GM10266 (cell line): ENCODE data around the gene HTRA2.
A peak's percentile ranks its signal among the peaks of the same experiment; 100 is the strongest.

ENCODE experiments used
- DNase-seq: peaks from one replicate; pipeline ENCODE4 v3.0.0; 2012; ENCODE audit errors: extremely low spot score
- TF ChIP-seq, protein P1 (sequence below): IDR thresholded peaks from 2 replicates; pipeline ENCODE4 v1.5.1; 2012; ENCODE audit warnings: mild to moderate bottlenecking, low read depth; ENCODE audit not compliant: control insufficient read depth, insufficient read depth; ENCODE audit errors: missing control alignments

HTRA2 gene

GRCh38 chr2:74507145-74507925 is 22.4 kb upstream of the HTRA2 start, which contains the start of gene PCGF1:
TSS of gene PCGF1 (minus strand) at chr2:74507695. CDS start at chr2:74507668, 27 bp downstream.
- TF ChIP-seq, protein P1, sequence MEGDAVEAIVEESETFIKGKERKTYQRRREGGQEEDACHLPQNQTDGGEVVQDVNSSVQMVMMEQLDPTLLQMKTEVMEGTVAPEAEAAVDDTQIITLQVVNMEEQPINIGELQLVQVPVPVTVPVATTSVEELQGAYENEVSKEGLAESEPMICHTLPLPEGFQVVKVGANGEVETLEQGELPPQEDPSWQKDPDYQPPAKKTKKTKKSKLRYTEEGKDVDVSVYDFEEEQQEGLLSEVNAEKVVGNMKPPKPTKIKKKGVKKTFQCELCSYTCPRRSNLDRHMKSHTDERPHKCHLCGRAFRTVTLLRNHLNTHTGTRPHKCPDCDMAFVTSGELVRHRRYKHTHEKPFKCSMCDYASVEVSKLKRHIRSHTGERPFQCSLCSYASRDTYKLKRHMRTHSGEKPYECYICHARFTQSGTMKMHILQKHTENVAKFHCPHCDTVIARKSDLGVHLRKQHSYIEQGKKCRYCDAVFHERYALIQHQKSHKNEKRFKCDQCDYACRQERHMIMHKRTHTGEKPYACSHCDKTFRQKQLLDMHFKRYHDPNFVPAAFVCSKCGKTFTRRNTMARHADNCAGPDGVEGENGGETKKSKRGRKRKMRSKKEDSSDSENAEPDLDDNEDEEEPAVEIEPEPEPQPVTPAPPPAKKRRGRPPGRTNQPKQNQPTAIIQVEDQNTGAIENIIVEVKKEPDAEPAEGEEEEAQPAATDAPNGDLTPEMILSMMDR, result peak; percentile 61
- peak; percentile 98 for DNase-seq

GRCh38 chr2:74507926-74508520 is 21.7 kb upstream of the HTRA2 start:
- TF ChIP-seq, protein P1, result no peak
- peak; percentile 44 for DNase-seq

DNA sequence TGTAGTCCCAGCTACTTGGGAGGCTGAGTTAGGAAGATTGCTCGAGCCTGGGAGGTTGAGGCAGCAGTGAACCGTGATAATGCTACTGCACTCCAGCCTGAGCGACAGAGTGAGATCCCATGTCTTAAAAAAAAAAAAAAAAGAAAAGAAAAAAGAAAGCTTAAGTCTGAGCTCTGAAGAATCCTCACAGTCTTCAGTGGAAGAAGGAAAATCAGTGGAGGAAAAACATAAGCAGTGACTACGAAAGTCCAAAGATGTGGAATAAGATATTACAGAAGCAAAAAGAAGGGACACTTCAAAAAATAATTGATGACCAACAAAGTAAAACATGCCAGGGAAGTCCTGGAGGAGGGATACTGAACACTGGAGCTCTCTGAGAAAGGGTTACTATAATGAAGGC is 19.5 kb upstream of the HTRA2 start:
- TF ChIP-seq, protein P1, result no peak
- DNase-seq, result no peak

DNA sequence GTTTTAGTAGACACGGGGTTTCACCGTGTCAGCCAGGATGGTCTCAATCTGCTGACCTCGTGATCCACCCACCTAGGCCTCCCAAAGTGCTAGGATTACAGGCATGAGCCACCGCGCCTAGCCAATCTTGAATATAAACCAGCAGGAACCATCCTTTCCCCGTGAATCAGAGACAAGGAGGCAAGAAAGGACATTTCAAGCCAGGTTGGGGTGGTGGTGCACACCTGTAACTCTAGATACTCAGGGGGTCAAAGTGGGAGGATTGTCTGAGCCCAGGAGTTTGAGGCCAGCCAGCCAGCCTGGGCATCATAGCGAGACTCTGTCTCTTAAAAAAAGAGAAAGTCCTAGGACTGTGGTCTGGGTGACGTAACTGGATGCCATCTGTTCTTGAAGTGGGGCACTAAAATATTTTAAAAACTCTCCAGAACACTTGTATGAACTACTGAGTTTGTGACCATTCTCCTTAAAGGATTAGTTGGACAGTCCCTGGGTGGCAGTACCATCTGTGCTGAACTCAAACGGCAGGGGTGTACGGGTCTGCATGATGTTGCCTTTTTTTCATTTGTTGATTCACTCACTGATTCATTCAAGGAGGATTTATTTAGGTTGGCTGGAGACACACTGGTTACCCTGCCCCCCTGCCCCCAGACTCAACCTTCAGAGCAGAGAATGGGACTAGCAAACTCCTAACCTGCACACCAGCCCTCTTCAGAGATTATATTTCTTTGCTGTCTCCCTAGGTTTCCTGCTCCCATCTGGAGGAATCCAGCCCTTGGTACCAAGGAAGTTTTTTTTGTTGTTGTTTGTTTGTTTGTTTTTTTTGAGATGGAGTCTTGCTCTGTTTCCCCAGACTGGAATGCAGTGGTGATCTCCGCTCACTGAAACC is 18.4 kb upstream of the HTRA2 start:
- TF ChIP-seq, protein P1, result no peak
- no peak for DNase-seq

- TF ChIP-seq, protein P1, result no peak
- peak; percentile 32 for DNase-seq
These were observed 16.8 kb upstream of the HTRA2 start for GRCh38 chr2:74512744-74513604.

DNA sequence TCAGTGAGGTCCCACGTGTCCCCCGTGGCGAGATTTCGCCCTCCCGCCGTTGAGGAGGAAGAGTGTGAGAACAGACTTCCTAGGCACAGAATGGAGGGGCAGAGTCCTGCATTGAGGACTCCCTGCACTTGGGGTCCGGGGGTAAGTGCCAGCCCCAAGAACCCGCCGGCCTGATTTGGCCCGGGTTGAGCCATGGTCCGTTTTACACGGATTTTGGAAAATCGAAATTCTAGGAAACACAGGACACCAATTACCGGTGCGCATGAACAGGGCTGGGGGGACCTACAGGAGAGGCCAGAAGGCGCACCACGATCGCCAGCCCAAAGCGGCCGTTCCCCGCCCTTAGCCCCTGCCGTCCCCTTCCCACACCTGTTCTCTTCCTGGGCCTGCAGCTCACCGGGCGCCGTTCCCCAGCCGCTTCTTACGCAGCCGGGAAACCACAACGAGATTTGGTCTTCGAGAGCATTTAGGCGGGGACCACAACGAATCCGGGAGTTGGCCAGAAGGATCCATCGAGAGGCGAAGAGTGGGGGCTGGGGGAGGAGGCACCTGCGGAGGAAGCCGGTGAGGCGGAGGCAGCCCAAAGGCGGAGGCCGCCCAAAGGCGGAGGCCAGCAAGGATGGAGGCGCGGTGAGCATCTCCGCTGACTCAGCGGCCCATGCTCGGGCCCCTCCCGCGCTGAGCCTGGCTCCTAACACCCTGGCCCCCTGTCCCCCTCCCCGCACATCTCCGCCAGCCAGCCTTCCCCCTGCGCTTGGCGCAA is 15.9 kb upstream of the HTRA2 start:
- peak; percentile 46 for DNase-seq
- TF ChIP-seq, protein P1, result no peak
